ENCODE data around the gene OR4P4. TPM values are rescaled to one million over a fixed set of nuclear protein-coding genes. Genes with fewer than 3 reads are reported as not detected.

The OR4P4 gene
- total RNA-seq, 1 donor from 2014 or later, result not detected

Other genes with a start within 250 kb of the OR4P4 start
- gene OR4C15, start 80.6 kb upstream of the OR4P4 start, total RNA-seq, result not detected in 2 replicates
- gene OR4C16, start 63.0 kb upstream of the OR4P4 start, total RNA-seq, result not detected in 2 replicates
- gene OR4C11, start 27.5 kb upstream of the OR4P4 start, total RNA-seq, result not detected in 2 replicates
- not detected in 2 replicates for gene OR4S2, start 13.2 kb downstream of the OR4P4 start, total RNA-seq
- gene OR4C6, start 27.1 kb downstream of the OR4P4 start, total RNA-seq, result not detected in 2 replicates
- not detected in 2 replicates for gene OR5D13, start 138.3 kb downstream of the OR4P4 start, total RNA-seq
- not detected in 2 replicates for gene OR5D14, start 160.4 kb downstream of the OR4P4 start, total RNA-seq
- not detected in 2 replicates for gene OR5L1, start 176.3 kb downstream of the OR4P4 start, total RNA-seq
- not detected in 2 replicates for gene OR5D18, start 184.5 kb downstream of the OR4P4 start, total RNA-seq
- not detected in 2 replicates for gene OR5L2, start 192.1 kb downstream of the OR4P4 start, total RNA-seq
- not detected in 2 replicates for gene OR5D16, start 203.6 kb downstream of the OR4P4 start, total RNA-seq
- gene TRIM51, start 248.2 kb downstream of the OR4P4 start, total RNA-seq, result not detected in 2 replicates